ENCODE results near the gene CSDE1.

CSDE1 gene

GRCh38 chr1:114677691-114678090 is 80.1 kb downstream of the CSDE1 start:
- DNase-seq, result no peak
- no peak overlapping the region for H2BK12ac ChIP-seq (ENCODE audit: low read length in 2 of 2)
- H4K8ac ChIP-seq (ENCODE audit: low read length), result no peak overlapping the region
- H2BK120ac ChIP-seq (ENCODE audit: low read depth, low read length), result no peak overlapping the region
- no peak overlapping the region for H2AFZ ChIP-seq (ENCODE audit: low read depth, low read length)
- H3K4me3 ChIP-seq (ENCODE audit: insufficient read depth in 1 of 2, low read depth in 1 of 2, low read length in 2 of 2), result no peak overlapping the region
- H4K91ac ChIP-seq (ENCODE audit: low read length), result no peak overlapping the region
- H2BK15ac ChIP-seq (ENCODE audit: low read depth, poor library complexity, severe bottlenecking), result no peak overlapping the region
- no peak overlapping the region for H3K14ac ChIP-seq (ENCODE audit: low read length in 2 of 2)
- 88% methylated on average over 5 of the region's 5 CpGs for WGBS
- no peak overlapping the region for H3K4ac ChIP-seq (ENCODE audit: low read depth in 1 of 2, low read length in 2 of 2)
- H3K4me2 ChIP-seq (ENCODE audit: low read length, poor library complexity, severe bottlenecking), result no peak overlapping the region
- H3K27me3 ChIP-seq (ENCODE audit: control insufficient read depth in 1 of 2, insufficient read depth in 1 of 2, low read length in 2 of 2), result peaks cover 31% of the 10 kb centered on the region in 2 experiments
- H3K27ac ChIP-seq (ENCODE audit: low read length, poor library complexity, severe bottlenecking), result no peak overlapping the region
- no peak overlapping the region for H2BK5ac ChIP-seq (ENCODE audit: low read depth, low read length, poor library complexity, severe bottlenecking)
- H3K9ac ChIP-seq (ENCODE audit: low read length), result no peak overlapping the region
- H3K23ac ChIP-seq (ENCODE audit: low read length in 2 of 2), result no peak overlapping the region
- H2AK5ac ChIP-seq (ENCODE audit: low read length, severe bottlenecking), result no peak overlapping the region
- H3K36me3 ChIP-seq (ENCODE audit: control insufficient read depth in 1 of 2, insufficient read depth in 2 of 2, low read depth in 1 of 2, low read length in 2 of 2), result no peaks in the 10 kb centered on the region
- H3K4me1 ChIP-seq (ENCODE audit: control insufficient read depth, insufficient read depth, low read depth, low read length), result no peaks in the 10 kb centered on the region
- no peaks in the 10 kb centered on the region for H3K79me1 ChIP-seq (replicated peaks; ENCODE audit: low read length, poor library complexity, severe bottlenecking)
- H3K9me3 ChIP-seq (ENCODE audit: control insufficient read depth, low read length), result no peaks in the 10 kb centered on the region
- no peak overlapping the region for H3K18ac ChIP-seq (ENCODE audit: low read depth in 1 of 2, low read length in 2 of 2)

GRCh38 chr1:114676115-114676514 is 81.7 kb downstream of the CSDE1 start:
- Histone ChIP-seq H3K14ac (ENCODE audit: low read length in 2 of 2) (no peak overlapping the region), H3K9ac (ENCODE audit: low read length) (no peak overlapping the region), H2BK120ac (ENCODE audit: low read depth, low read length) (no peak overlapping the region), H3K36me3 (ENCODE audit: control insufficient read depth in 1 of 2, insufficient read depth in 2 of 2, low read depth in 1 of 2, low read length in 2 of 2) (no peaks in the 10 kb centered on the region), H4K91ac (ENCODE audit: low read length) (no peak overlapping the region), H3K27me3 (ENCODE audit: control insufficient read depth in 1 of 2, insufficient read depth in 1 of 2, low read length in 2 of 2) (peaks cover 31% of the 10 kb centered on the region in 2 experiments), H3K4ac (ENCODE audit: low read depth in 1 of 2, low read length in 2 of 2) (no peak overlapping the region), H3K9me3 (ENCODE audit: control insufficient read depth, low read length) (no peaks in the 10 kb centered on the region), H3K27ac (ENCODE audit: low read length, poor library complexity, severe bottlenecking) (no peak overlapping the region), H3K18ac (ENCODE audit: low read depth in 1 of 2, low read length in 2 of 2) (no peak overlapping the region), H2BK12ac (ENCODE audit: low read length in 2 of 2) (no peak overlapping the region), H3K79me1 (replicated peaks; ENCODE audit: low read length, poor library complexity, severe bottlenecking) (no peaks in the 10 kb centered on the region), H3K23ac (ENCODE audit: low read length in 2 of 2) (no peak overlapping the region), H2BK15ac (ENCODE audit: low read depth, poor library complexity, severe bottlenecking) (no peak overlapping the region), H3K4me1 (ENCODE audit: control insufficient read depth, insufficient read depth, low read depth, low read length) (no peaks in the 10 kb centered on the region), H2AK5ac (ENCODE audit: low read length, severe bottlenecking) (no peak overlapping the region), H3K4me3 (ENCODE audit: insufficient read depth in 1 of 2, low read depth in 1 of 2, low read length in 2 of 2) (no peak overlapping the region), H2AFZ (ENCODE audit: low read depth, low read length) (no peak overlapping the region), H2BK5ac (ENCODE audit: low read depth, low read length, poor library complexity, severe bottlenecking) (no peak overlapping the region), H4K8ac (ENCODE audit: low read length) (no peak overlapping the region), H3K4me2 (ENCODE audit: low read length, poor library complexity, severe bottlenecking) (no peak overlapping the region)
- WGBS, result no CpG with 5 or more reads among the region's 1 CpG
- no peak for DNase-seq

- no peaks in the 10 kb centered on the region for H3K9me3 ChIP-seq (ENCODE audit: control insufficient read depth, low read length)
- peaks cover 4% of the 10 kb centered on the region for H3K4me1 ChIP-seq (ENCODE audit: control insufficient read depth, insufficient read depth, low read depth, low read length)
- no peak overlapping the region for H3K14ac ChIP-seq (ENCODE audit: low read length in 2 of 2)
- no peak overlapping the region for H3K4ac ChIP-seq (ENCODE audit: low read depth in 1 of 2, low read length in 2 of 2)
- H3K9ac ChIP-seq (ENCODE audit: low read length), result no peak overlapping the region
- H2BK5ac ChIP-seq (ENCODE audit: low read depth, low read length, poor library complexity, severe bottlenecking), result no peak overlapping the region
- H2AK5ac ChIP-seq (ENCODE audit: low read length, severe bottlenecking), result no peak overlapping the region
- no peak overlapping the region for H3K4me3 ChIP-seq (ENCODE audit: insufficient read depth in 1 of 2, low read depth in 1 of 2, low read length in 2 of 2)
- no peak overlapping the region for H3K18ac ChIP-seq (ENCODE audit: low read depth in 1 of 2, low read length in 2 of 2)
- no peak overlapping the region for H3K4me2 ChIP-seq (ENCODE audit: low read length, poor library complexity, severe bottlenecking)
- no peak for DNase-seq
- no peak overlapping the region for H3K27ac ChIP-seq (ENCODE audit: low read length, poor library complexity, severe bottlenecking)
- 88% methylated on average over 7 of the region's 7 CpGs for WGBS
- no peak overlapping the region for H3K23ac ChIP-seq (ENCODE audit: low read length in 2 of 2)
- H3K79me1 ChIP-seq (replicated peaks; ENCODE audit: low read length, poor library complexity, severe bottlenecking), result no peaks in the 10 kb centered on the region
- no peak overlapping the region for H2AFZ ChIP-seq (ENCODE audit: low read depth, low read length)
- H2BK12ac ChIP-seq (ENCODE audit: low read length in 2 of 2), result no peak overlapping the region
- H3K36me3 ChIP-seq (ENCODE audit: control insufficient read depth in 1 of 2, insufficient read depth in 2 of 2, low read depth in 1 of 2, low read length in 2 of 2), result no peaks in the 10 kb centered on the region
- no peak overlapping the region for H4K8ac ChIP-seq (ENCODE audit: low read length)
- no peak overlapping the region for H2BK15ac ChIP-seq (ENCODE audit: low read depth, poor library complexity, severe bottlenecking)
- no peak overlapping the region for H4K91ac ChIP-seq (ENCODE audit: low read length)
- H2BK120ac ChIP-seq (ENCODE audit: low read depth, low read length), result no peak overlapping the region
- peaks cover 11 to 15% of the 10 kb centered on the region in 2 experiments for H3K27me3 ChIP-seq (ENCODE audit: control insufficient read depth in 1 of 2, insufficient read depth in 1 of 2, low read length in 2 of 2)
Measured at GRCh38 chr1:114671939-114672275, 85.9 kb downstream of the CSDE1 start.

GRCh38 chr1:114671011-114671938 is 86.5 kb downstream of the CSDE1 start:
- Histone ChIP-seq H3K79me1 (replicated peaks; ENCODE audit: low read length, poor library complexity, severe bottlenecking) (no peaks in the 10 kb centered on the region), H2BK120ac (ENCODE audit: low read depth, low read length) (no peak overlapping the region), H3K9ac (ENCODE audit: low read length) (peak overlapping the region; percentile 77), H3K4ac (ENCODE audit: low read depth in 1 of 2, low read length in 2 of 2) (no peak overlapping the region), H3K18ac (ENCODE audit: low read depth in 1 of 2, low read length in 2 of 2) (no peak overlapping the region), H2BK5ac (ENCODE audit: low read depth, low read length, poor library complexity, severe bottlenecking) (no peak overlapping the region), H3K36me3 (ENCODE audit: control insufficient read depth in 1 of 2, insufficient read depth in 2 of 2, low read depth in 1 of 2, low read length in 2 of 2) (no peaks in the 10 kb centered on the region), H3K4me2 (ENCODE audit: low read length, poor library complexity, severe bottlenecking) (no peak overlapping the region), H2BK12ac (ENCODE audit: low read length in 2 of 2) (no peak overlapping the region), H4K8ac (ENCODE audit: low read length) (no peak overlapping the region), H3K4me1 (ENCODE audit: control insufficient read depth, insufficient read depth, low read depth, low read length) (peaks cover 4% of the 10 kb centered on the region), H2AFZ (ENCODE audit: low read depth, low read length) (no peak overlapping the region), H3K23ac (ENCODE audit: low read length in 2 of 2) (no peak overlapping the region), H3K4me3 (ENCODE audit: insufficient read depth in 1 of 2, low read depth in 1 of 2, low read length in 2 of 2) (no peak overlapping the region), H3K27ac (ENCODE audit: low read length, poor library complexity, severe bottlenecking) (no peak overlapping the region), H2BK15ac (ENCODE audit: low read depth, poor library complexity, severe bottlenecking) (no peak overlapping the region), H2AK5ac (ENCODE audit: low read length, severe bottlenecking) (no peak overlapping the region), H3K9me3 (ENCODE audit: control insufficient read depth, low read length) (no peaks in the 10 kb centered on the region), H3K14ac (ENCODE audit: low read length in 2 of 2) (no peak overlapping the region), H3K27me3 (ENCODE audit: control insufficient read depth in 1 of 2, insufficient read depth in 1 of 2, low read length in 2 of 2) (peaks cover 5 to 10% of the 10 kb centered on the region in 2 experiments), H4K91ac (ENCODE audit: low read length) (no peak overlapping the region)
- DNase-seq, result peak; percentile 12
- WGBS, result 85% methylated on average over 7 of the region's 9 CpGs
